Hepatocyte (in vitro differentiated cells): ENCODE data around the gene HMOX1. TPM values are rescaled to one million over a fixed set of nuclear protein-coding genes. Genes with fewer than 3 reads are reported as not detected.

Experiments used
- DNase-seq: peaks from one replicate; pipeline ENCODE4 v3.0.0-alpha.2; 2016; ENCODE audit warnings: low spot score
- H2AFZ ChIP-seq: fragments of 200-600 bp; sonication (generic); 2 replicates; pipeline ENCODE4 v1.6.0; 2016; ENCODE audit warnings: antibody characterized with exemption, mild to moderate bottlenecking
- H3K27ac ChIP-seq: fragments of 200-600 bp; sonication (generic); 2 replicates; pipeline ENCODE4 v1.5.1; 2016; ENCODE audit warnings: mild to moderate bottlenecking
- H3K27me3 ChIP-seq: fragments of 200-600 bp; sonication (generic); 2 replicates; pipeline ENCODE4 v1.6.1; 2016
- H3K36me3 ChIP-seq: fragments of 200-600 bp; sonication (generic); replicated peaks from 2 replicates; pipeline ENCODE4 v1.5.1; 2016; ENCODE audit warnings: low read depth; ENCODE audit not compliant: insufficient read depth
- H3K4me1 ChIP-seq: fragments of 200-600 bp; sonication (generic); 2 replicates; pipeline ENCODE4 v1.5.1; 2016; ENCODE audit warnings: mild to moderate bottlenecking, moderate library complexity; ENCODE audit not compliant: insufficient read depth
- H3K4me2 ChIP-seq: fragments of 200-600 bp; sonication (generic); 2 replicates; pipeline ENCODE4 v1.6.0; 2016
- H3K4me3 ChIP-seq: fragments of 200-600 bp; sonication (generic); 2 replicates; pipeline ENCODE4 v1.5.1; 2016; ENCODE audit warnings: mild to moderate bottlenecking
- H3K79me2 ChIP-seq: fragments of 200-600 bp; sonication (generic); 2 replicates; pipeline ENCODE4 v1.6.0; 2017; ENCODE audit warnings: mild to moderate bottlenecking
- H3K9me2 ChIP-seq: fragments of 200-600 bp; sonication (generic); replicated peaks from 2 replicates; pipeline ENCODE4 v1.6.0; 2017; ENCODE audit warnings: mild to moderate bottlenecking; ENCODE audit not compliant: insufficient read depth
- H3K9me3 ChIP-seq: fragments of 200-600 bp; sonication (generic); 2 replicates; pipeline ENCODE4 v1.5.1; 2016; ENCODE audit warnings: low read depth, mild to moderate bottlenecking
- H4K20me1 ChIP-seq: fragments of 200-600 bp; sonication (generic); 2 replicates; pipeline ENCODE4 v1.6.0; 2016; ENCODE audit warnings: mild to moderate bottlenecking; ENCODE audit not compliant: insufficient read depth, poor library complexity, severe bottlenecking
- CTCF ChIP-seq: fragments of 200-600 bp; sonication (generic); IDR thresholded peaks from 2 replicates; pipeline ENCODE4 v1.5.1; 2016; ENCODE audit warnings: antibody characterized with exemption, mild to moderate bottlenecking; ENCODE audit not compliant: poor library complexity
- EZH2 ChIP-seq: fragments of 200-600 bp; sonication (generic); IDR thresholded peaks from 2 replicates; pipeline ENCODE4 v1.6.1; 2016; ENCODE audit warnings: antibody characterized with exemption, mild to moderate bottlenecking, borderline replicate concordance
- EZH2phosphoT487 ChIP-seq: fragments of 200-600 bp; sonication (generic); IDR thresholded peaks from one replicate; pipeline ENCODE4 v1.6.1; 2018; ENCODE audit warnings: antibody characterized with exemption, mild to moderate bottlenecking, low read depth, moderate library complexity; ENCODE audit not compliant: unreplicated experiment, severe bottlenecking
- WGBS: methylation state at CpG from one replicate; pipeline ENCODE4 v1.1.6; 2016; ENCODE audit warnings: low lambda C conversion rate; ENCODE audit errors: missing lambda C conversion rate; 5-methylcytosine and 5-hydroxymethylcytosine counted together
- polyA plus RNA-seq: library from polyadenylated mRNA; unstranded; fragments of >200 nt; fragmentation: Nextera tagmentation; extraction: Ambion mirVana; gene quantifications from 2 replicates; pipeline ENCODE4 v1.2.1, GENCODE V29; 2016
- total RNA-seq: library from RNA; depleted of rRNA; stranded (reverse); fragments of >200 nt; gene quantifications from 2 replicates; pipeline ENCODE4 v1.2.3, GENCODE V29; 2014

The HMOX1 gene
- total and polyA plus RNA-seq, 2 experiments from 2014 or later = 43.8 to 58.6 TPM

DNA sequence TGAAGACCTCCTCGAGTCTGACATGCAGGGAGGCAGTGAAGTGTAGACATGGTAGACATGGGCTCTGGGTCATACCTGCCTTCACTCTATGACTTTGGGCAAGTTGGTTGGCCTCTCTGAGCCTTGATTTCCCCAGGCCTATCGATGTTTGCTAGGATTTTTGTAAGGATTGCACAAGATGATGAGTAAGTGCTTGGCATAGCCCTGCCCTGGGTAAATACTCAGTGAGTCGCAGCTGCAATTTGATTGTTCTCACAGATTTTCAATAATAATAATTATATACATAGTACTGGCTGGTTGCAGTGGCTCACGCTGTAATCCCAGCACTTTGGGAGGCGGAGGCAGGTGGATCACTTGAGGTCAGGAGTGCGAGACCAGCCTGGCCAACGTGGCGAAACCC is 37.2 kb downstream of the HMOX1 start:
- H3K36me3 ChIP-seq = no peaks in the 10 kb centered on the region

GRCh38 chr22:35418731-35419130 is 37.8 kb downstream of the HMOX1 start:
- no peak for TF ChIP-seq EZH2phosphoT487
- TF ChIP-seq CTCF = no peak
- TF ChIP-seq EZH2 = no peak
- H3K9me2 ChIP-seq = no peaks in the 10 kb centered on the region
- no peak for DNase-seq
- H3K27me3 ChIP-seq = no peaks in the 10 kb centered on the region
- WGBS = 98% methylated on average over 3 of the region's 3 CpGs
- no peaks in the 10 kb centered on the region for H3K9me3 ChIP-seq
- no peaks in the 10 kb centered on the region for H4K20me1 ChIP-seq
- H3K79me2 ChIP-seq = no peaks in the 10 kb centered on the region
- H2AFZ ChIP-seq = no peak overlapping the region
- no peak overlapping the region for H3K27ac ChIP-seq
- no peak overlapping the region for H3K4me2 ChIP-seq
- H3K36me3 ChIP-seq = no peaks in the 10 kb centered on the region
- H3K4me1 ChIP-seq = no peaks in the 10 kb centered on the region
- H3K4me3 ChIP-seq = no peak overlapping the region

More for the DNA sequence above, 37.2 kb downstream of the HMOX1 start:
- no peaks in the 10 kb centered on the region for H3K9me2 ChIP-seq
- no peak overlapping the region for H3K4me3 ChIP-seq
- no peaks in the 10 kb centered on the region for H3K27me3 ChIP-seq
- H3K9me3 ChIP-seq = no peaks in the 10 kb centered on the region
- H4K20me1 ChIP-seq = no peaks in the 10 kb centered on the region
- H3K4me2 ChIP-seq = no peak overlapping the region
- no peaks in the 10 kb centered on the region for H3K4me1 ChIP-seq
- H2AFZ ChIP-seq = no peak overlapping the region
- H3K79me2 ChIP-seq = no peaks in the 10 kb centered on the region
- TF ChIP-seq EZH2phosphoT487 (no peak), EZH2 (no peak), CTCF (no peak)
- no peak for DNase-seq
- 93% methylated on average over 8 of the region's 8 CpGs for WGBS
- no peak overlapping the region for H3K27ac ChIP-seq

GRCh38 chr22:35419756-35420155 is 38.9 kb downstream of the HMOX1 start:
- H3K79me2 ChIP-seq = no peaks in the 10 kb centered on the region
- H3K27me3 ChIP-seq = no peaks in the 10 kb centered on the region
- DNase-seq = no peak
- no peak overlapping the region for H3K27ac ChIP-seq
- no peaks in the 10 kb centered on the region for H3K36me3 ChIP-seq
- H3K4me3 ChIP-seq = no peak overlapping the region
- H3K4me2 ChIP-seq = no peak overlapping the region
- 97% methylated on average over 10 of the region's 10 CpGs for WGBS
- H2AFZ ChIP-seq = no peak overlapping the region
- H3K9me3 ChIP-seq = no peaks in the 10 kb centered on the region
- no peaks in the 10 kb centered on the region for H3K9me2 ChIP-seq
- H4K20me1 ChIP-seq = no peaks in the 10 kb centered on the region
- no peak for TF ChIP-seq EZH2phosphoT487
- no peaks in the 10 kb centered on the region for H3K4me1 ChIP-seq

DNA sequence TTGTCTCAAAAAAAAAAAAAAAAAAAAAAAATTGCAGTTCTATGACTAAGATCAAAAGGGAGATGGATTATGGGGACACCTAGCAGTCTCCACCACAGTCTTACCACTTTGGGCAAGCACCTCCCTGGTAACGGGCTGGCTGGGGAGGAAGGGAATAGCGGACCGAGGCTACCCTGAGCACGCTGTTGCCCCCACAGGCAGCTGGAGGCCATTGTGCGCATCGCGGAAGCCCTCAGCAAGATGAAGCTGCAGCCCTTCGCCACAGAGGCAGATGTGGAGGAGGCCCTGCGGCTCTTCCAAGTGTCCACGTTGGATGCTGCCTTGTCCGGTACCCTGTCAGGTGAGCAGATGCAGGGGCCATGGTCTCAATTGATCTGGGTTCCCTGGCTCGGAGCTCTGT is 40.2 kb downstream of the HMOX1 start:
- H3K9me2 ChIP-seq = no peaks in the 10 kb centered on the region
- WGBS = 92% methylated on average over 12 of the region's 12 CpGs
- H4K20me1 ChIP-seq = no peaks in the 10 kb centered on the region
- TF ChIP-seq CTCF (no peak), EZH2phosphoT487 (no peak), EZH2 (no peak)
- H2AFZ ChIP-seq = no peak overlapping the region
- H3K36me3 ChIP-seq = no peaks in the 10 kb centered on the region
- no peaks in the 10 kb centered on the region for H3K9me3 ChIP-seq
- no peaks in the 10 kb centered on the region for H3K79me2 ChIP-seq
- no peaks in the 10 kb centered on the region for H3K27me3 ChIP-seq
- no peak overlapping the region for H3K27ac ChIP-seq
- no peak for DNase-seq
- H3K4me3 ChIP-seq = no peak overlapping the region
- no peak overlapping the region for H3K4me2 ChIP-seq
- H3K4me1 ChIP-seq = no peaks in the 10 kb centered on the region
